ENCODE measurements around the gene ELP6.
"Not testable (repeated sequence)": the region's sequence is repeated elsewhere in the genome, so short reads cannot be mapped to it uniquely, and the experiment has no call there.

ELP6 gene

DNA sequence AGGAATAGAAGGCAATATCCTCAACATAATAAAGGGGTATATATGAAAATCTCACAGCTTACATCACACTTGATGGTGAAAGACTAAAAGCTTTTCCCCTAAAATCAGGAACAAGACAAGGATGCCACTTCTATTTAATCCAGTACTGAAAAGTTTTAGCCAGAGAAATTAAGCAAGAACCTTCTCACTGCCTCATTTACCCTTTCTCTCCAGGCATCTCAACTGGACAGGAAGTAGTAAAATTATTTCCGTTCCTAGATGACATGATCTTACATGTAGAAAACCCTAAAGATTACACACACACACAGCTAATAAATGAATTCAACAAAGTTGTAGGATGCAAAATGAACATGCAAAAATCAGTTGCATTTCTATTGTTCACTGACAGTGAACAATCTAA lies 48.9 kb downstream of the ELP6 start:
- DNase-seq (ENCODE audit: low read depth): peak; percentile 32

GRCh38 chr3:47459534-47460085 lies 53.9 kb downstream of the ELP6 start:
- not testable (repeated sequence) for DNase-seq (ENCODE audit: low read depth)

DNA sequence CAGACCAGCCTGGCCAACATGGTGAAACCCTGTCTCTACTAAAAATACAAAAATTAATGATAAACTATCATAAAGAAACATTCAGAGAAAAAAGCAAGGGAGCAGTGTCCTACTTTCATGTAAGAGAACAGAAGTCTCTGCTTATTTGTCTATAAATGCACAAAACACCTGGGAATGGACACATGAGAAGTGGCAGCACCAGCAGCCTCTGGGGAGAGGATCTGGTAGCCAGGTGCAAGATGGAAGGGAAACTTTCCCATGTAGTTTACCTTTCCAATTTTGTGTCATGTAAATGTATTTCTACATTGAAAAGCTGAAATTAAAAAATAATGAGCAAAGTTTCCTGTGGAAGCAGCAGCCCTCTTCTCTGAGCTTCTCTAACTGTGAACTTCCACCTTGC lies 56.5 kb downstream of the ELP6 start:
- DNase-seq (ENCODE audit: low read depth): no peak

DNA sequence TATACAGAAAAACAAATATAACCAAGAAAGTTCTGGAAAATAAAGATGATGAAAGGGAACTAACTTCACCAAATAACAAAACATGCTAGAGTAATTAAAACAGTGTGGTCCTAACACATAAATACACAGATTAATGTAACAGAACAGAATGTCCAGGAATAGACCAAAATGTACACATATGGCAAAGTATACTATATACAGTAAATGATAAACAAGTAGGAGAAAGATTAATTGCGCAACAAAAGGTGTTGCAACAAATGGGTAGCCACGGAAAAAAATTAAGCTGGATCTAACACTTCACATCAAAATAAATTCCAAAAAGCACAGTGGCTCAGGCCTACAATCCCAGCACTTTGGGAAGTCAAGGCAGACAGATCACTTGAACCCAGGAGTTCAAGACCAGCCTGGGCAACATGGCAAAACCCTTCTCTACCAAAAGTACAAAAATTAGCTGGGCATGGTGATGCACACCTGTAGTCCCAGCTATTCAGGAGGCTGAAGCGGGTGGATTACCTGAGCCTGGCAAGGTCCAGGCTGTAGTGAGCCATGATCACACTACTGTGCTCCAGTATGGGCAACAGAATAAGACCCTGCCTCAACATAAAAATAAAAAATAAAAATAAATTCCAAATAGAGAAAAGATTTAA lies 57.6 kb downstream of the ELP6 start:
- no peak for DNase-seq (ENCODE audit: low read depth)

DNA sequence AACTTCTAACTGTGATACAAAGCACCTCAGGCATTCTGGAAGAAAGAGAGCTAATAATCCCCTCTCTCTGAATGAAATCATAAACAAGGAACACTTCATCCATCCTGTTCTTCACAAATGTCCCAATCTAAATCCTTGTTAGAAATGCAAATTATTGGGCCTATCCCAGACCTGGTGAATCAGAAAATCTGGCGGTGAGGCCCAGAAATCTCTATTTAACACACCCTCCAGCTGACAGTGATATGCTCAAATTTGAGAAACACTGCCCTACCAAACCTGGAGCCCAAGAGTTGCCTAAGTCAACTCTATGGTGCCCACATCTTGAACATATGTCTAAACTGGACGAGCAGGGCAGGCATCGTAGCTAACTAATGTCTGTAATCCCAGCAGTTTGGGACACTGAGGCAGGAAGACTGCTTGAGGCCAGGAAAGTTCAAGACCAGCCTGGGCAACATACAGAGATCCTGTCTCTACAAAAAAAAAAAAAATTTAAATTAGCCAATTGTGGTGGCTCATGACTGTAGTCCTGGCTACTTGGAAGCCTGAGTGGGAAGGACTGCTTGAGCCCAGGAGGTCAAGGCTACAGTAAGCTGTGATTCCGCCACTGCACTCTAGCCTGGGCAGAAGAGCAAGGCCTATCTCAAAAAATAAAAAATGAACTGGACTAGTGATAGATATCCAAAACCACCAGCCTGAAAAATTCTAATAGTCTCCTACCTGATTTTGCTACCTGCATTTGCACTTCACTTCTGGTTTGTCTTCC lies 60.9 kb downstream of the ELP6 start:
- no peak for DNase-seq (ENCODE audit: low read depth)

Measured in EH (cell line).